ENCODE measurements around the gene ADM5. TPM values are rescaled to one million over a fixed set of nuclear protein-coding genes. Genes with fewer than 3 reads are reported as not detected.

ADM5 gene
- total RNA-seq, 4 donors from 2014 or later, result 1.0 to 2.6 (median 2.1) TPM; not detected in 1

- TF ChIP-seq CTCF (IDR thresholded peaks at IDR 0.05; ENCODE audit: low read depth), result no peak
Measured at GRCh38 chr19:49696115-49696514, 6.7 kb downstream of the ADM5 start.

- TF ChIP-seq CTCF (IDR thresholded peaks at IDR 0.05; ENCODE audit: low read depth), result no peak
Measured at GRCh38 chr19:49696865-49697264, 7.5 kb downstream of the ADM5 start.

DNA sequence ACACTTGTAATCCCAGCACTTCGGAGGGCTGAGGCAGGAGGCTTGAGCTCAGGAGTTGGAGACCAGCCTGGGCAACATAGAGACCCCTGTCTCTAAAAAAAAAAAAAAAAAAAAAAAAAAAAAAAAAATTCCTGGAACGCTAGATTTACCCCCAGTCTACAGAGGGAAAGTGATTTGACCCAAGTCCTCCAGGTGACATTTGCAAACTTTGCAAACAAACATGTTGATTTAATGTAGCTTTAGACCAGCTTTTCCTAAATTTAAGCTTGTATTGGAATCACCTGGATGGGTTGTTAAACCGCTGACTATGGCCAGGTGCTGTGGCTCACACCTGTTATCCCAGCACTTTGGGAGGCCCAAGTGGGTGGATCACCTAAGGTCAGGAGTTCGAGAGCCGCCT lies 10.0 kb downstream of the ADM5 start:
- TF ChIP-seq CTCF (IDR thresholded peaks at IDR 0.05; ENCODE audit: low read depth), result no peak

- TF ChIP-seq CTCF (IDR thresholded peaks at IDR 0.05; ENCODE audit: low read depth), result no peak
Measured at GRCh38 chr19:49700563-49700962, 11.2 kb downstream of the ADM5 start.

- no peak for TF ChIP-seq CTCF (IDR thresholded peaks at IDR 0.05; ENCODE audit: low read depth)
Measured at GRCh38 chr19:49701271-49701786, 11.9 kb downstream of the ADM5 start.

DNA sequence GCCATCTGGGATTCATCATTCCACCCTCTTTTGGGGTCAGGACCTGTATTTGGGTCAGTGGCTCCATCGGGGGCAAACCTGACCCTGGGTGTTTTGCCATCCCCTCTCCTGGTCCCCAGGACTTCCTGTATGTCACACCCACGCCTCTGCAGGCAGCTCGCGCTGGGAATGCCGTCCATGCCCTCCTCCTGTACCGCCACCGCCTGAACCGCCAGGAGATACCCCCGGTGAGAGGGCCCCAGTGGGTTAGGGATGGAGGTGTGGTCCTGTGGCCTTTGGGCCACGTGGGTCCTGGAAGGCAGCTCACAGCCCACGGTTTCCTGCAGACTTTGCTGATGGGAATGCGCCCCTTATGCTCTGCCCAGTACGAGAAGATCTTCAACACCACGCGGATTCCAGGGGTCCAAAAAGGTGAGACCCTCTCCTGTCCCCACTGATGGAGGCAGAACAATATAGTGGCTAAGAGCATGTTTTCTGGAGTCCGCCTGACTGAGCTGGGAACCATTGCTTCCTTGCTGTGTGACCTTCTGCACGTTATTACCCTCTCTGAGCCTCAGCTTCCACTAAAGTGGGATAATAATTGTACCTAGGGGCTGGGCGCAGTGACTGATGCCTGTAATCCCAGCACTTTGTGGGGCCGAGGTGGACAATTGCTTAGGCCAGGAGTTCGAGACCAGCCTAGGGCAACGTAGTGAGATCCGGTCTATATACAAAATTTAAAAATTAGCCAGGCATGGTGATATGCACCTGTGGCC lies 15.7 kb downstream of the ADM5 start:
- TF ChIP-seq CTCF (IDR thresholded peaks at IDR 0.05; ENCODE audit: low read depth), result no peak

GRCh38 chr19:49705919-49706318 lies 16.5 kb downstream of the ADM5 start:
- TF ChIP-seq CTCF (IDR thresholded peaks at IDR 0.05; ENCODE audit: low read depth), result no peak
